Hepatic stellate cell (primary cell): ENCODE measurements around the gene HLF.

Experiments
- DNase-seq: peaks from one replicate; pipeline ENCODE4 v3.0.0; 2011; ENCODE audit warnings: low spot score

The HLF gene

GRCh38 chr17:55363033-55363432, 98.3 kb downstream of the HLF start:
- DNase-seq, result no peak

- no peak for DNase-seq
Observed at GRCh38 chr17:55366020-55366481, 101.3 kb downstream of the HLF start.

GRCh38 chr17:55368706-55369105, 103.9 kb downstream of the HLF start:
- DNase-seq, result no peak
